Epidermal melanocyte (primary cell): ENCODE results near the gene GBA3.

Source experiments
- DNase-seq: peaks from one replicate; pipeline ENCODE4 v3.0.0; 2011; ENCODE audit warnings: low spot score; ENCODE audit not compliant: insufficient read length

GBA3 gene

DNA sequence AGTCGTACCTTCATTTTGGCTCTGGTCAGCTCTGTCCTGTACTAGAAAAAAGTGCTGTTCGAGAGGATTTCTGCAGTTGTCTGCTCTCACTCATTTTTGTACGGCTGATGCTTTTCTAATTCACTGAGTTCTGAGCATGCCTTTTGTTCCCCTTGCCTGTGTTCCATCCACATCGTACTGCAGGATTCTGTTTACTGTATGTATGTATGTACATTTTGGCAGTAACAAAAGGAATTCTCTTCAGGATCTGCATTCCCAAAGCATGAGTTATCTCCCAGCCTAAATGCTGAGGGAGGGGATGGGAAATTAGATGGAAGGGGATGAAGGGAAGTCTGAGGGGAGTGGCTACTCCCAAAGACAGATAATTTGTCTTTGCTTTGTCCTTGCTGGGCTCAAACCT lies 87.6 kb downstream of the GBA3 start:
- no peak for DNase-seq

- no peak for DNase-seq
Measured at GRCh38 chr4:22780797-22781196, 88.1 kb downstream of the GBA3 start.

- no peak for DNase-seq
Measured at GRCh38 chr4:22787753-22788375, 95.1 kb downstream of the GBA3 start.

DNA sequence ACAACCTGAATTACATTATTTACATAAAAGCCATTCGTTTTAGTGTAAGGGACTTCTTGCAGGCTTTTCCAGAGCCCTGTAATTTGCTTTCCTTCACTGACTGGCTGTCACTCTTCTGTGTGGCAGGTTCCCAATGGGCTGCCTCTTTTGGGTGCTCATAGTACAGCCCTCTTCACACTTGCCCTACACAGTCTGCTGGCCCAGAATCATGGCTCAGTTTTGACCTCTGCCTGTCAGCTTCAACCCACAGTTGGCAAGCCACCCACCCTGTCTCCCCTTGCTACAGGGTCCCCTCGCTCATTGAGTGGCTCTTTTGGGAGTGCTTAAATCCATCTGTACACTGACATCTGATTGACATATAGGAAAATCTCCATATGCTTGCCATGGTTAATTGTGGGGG lies 97.9 kb downstream of the GBA3 start:
- no peak for DNase-seq

- no peak for DNase-seq
Measured at GRCh38 chr4:22794732-22795131, 102.0 kb downstream of the GBA3 start.

- DNase-seq: no peak
Measured at GRCh38 chr4:22801391-22801790, 108.7 kb downstream of the GBA3 start.

DNA sequence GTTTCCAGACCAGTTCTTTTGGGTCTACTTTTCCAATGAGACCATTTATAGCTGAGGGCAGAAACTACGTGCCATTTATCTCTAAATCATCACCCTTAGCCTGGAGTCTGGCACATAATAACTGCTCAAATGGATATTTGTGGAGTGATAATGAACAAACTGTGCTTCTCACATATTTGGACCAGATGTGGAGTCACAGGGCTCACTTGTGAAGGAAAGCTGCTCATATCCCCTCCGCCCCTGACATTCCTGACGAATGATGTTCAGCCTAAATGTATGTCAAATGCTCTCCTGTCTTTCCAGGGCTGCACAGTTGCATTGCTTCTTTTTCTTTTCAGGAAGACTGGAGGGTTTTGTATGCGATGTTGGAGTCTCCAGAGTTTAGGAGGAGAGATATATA lies 110.1 kb downstream of the GBA3 start:
- no peak for DNase-seq

DNA sequence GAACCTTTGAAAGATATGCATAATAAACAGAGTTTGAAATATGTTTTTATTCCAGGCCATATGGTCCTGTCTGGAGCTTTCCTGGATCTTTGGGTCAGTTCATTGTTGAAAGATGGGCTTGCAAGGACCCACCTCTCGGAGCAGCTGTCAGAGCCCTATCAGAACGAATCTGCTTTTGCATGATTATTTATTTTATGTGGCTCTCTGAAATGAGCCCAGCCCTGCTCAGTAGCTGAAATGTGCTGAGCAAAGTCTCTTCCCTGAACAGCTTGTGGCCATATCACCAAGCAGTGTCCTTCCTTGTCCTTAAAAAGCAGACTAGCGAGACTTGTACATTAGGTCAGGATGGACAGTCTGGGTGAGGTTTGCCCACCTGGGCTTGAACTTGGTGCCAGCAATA lies 110.8 kb downstream of the GBA3 start:
- DNase-seq: no peak

DNA sequence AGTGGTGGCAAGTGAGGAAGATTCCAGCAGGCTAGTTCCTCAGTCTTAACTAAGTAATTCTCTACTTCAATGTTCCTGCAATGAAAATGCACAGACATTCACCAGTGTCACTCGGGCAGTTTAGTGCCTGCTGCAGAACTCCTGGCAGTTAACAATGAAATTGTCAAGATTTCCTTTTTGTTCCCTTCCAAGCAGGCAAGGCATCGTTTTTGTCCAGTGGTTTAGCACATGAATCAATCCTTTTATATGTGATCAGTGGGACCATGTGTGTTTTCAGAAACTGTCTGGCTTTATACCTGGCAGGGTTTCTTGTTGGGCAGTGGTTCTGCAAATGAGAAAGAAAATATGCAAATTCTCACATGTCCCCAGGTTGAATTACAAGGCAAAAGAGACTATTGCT lies 122.2 kb downstream of the GBA3 start:
- no peak for DNase-seq

- no peak for DNase-seq
Measured at GRCh38 chr4:22824091-22824490, 131.4 kb downstream of the GBA3 start.

DNA sequence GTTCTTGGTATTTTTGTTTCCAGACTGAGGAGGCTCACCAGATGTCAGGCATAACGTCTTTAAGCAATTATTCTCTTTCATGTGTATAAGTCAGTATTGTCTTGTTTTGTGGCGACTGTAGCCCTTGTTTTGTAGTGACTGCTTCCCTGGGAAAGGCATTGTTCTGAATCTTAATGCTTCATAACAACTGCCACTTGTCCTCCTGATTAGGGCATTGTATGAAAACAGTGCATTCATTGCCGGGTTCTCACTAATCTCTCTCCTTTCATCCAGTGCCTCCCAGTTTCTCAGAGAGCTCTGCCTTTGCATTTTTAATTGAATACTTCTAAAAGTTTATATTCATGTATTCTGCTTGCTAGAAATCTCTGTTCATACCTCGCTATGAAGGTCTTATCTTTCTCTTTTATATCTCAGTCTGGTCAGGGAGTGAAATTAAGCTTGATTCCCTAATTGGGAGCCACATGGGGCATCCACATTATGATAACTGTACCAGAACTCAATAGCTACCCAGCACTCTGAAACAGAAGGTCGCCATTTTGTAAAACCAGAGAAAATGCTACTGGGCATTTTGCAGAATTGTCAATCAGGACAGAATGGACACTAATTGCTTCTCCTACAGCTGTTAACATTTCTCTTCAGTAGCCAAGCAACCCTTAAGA lies 149.8 kb downstream of the GBA3 start:
- DNase-seq: no peak

DNA sequence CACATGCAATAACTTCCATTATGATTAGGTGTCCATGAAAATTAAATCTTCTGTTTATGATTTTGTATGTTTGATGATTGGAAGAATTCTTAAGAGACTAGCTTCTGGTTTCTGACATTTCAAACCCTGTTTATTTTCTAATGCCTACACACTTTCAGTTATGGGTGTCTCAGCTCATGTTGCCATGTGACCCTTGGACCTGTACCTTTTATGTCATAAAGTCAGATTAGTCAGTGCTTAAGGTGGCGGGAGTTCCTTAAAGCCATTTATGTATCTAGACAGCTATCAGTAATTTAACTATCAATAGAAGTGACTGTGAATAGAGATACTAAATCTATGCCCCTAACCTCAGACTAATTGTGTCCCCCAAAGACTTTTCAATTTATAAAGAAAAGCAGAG lies 155.6 kb downstream of the GBA3 start:
- DNase-seq: no peak

DNA sequence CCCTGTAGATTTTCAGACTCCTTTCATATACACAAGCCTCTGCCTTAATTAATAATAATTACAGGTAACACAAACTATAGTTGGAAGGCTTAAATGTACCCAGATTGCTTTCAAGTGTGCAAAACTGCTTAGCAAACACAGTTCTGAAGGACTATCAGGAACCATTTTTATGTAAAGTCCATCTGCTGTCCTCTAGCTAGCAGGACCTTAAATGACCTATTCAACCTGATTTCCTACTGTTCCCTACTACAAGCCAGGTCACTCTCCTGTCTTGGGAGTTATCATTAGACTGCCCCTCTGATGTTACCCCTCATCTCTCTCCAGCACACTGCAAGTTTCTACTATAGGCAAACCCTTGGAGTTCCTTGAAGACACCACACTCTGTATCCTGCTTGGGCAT lies 157.3 kb downstream of the GBA3 start:
- DNase-seq: no peak

GRCh38 chr4:22850630-22851029 lies 157.9 kb downstream of the GBA3 start:
- no peak for DNase-seq

DNA sequence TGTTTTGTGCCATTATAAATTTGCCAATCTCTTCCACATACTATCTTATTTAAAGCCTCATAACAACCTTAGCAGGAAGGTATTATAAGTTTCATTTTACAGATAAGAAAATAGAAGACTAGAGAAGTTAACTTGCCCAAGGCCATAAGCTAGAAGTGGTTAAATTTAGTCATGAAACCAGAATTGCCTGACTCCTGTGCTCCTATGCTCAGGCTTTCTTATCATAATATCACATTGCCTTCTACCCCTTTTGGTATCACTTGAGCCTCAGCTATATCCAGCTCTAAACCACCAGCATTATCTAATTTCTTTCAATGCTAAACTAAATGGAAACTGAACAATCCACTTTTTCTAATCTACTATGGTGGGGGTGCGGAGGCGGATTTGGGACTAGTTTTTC lies 164.7 kb downstream of the GBA3 start:
- DNase-seq: no peak

DNA sequence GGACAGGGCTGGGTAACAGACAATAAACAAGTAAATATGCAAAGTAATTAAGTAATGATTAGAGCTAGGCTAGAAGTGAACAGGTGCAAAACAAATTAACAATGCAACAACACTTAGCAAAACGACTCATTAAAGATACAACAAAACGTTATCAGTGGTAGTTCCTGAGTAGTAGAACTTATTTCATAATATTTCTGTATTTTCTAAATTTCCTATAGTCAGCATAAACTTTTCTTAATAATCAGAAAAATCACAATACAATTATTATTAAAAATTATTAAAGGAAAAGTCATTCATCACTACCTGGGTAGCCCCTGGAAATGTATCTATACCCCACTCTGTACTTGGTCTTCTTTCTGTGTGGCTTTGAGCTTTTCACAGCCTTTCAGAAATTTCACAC lies 166.6 kb downstream of the GBA3 start:
- no peak for DNase-seq
